Cardiac fibroblast (primary cell): ENCODE results near the gene TM4SF18.
"Not testable (repeated sequence)": the region's sequence is repeated elsewhere in the genome, so short reads cannot be mapped to it uniquely, and the experiment has no call there.

ENCODE experiments used
- DNase-seq, 2 donors: peaks; one replicate each; pipeline versions ENCODE4 v3.0.0 to v3.0.0-alpha.2; 2010; ENCODE audit warnings: low read depth in 2 of 2
- H3K4me3 ChIP-seq, 2 donors: replicated peaks in 1 of 2; 1 replicate in 1 of 2; 2 replicates in 1 of 2; pipeline ENCODE4 v1.5.1; 2011; ENCODE audit warnings: low read depth in 2 of 2, low read length in 2 of 2, mild to moderate bottlenecking in 2 of 2, moderate library complexity in 1 of 2
- TF ChIP-seq, protein P1 (sequence below): IDR thresholded peaks from one replicate; pipeline ENCODE4 v1.5.1; 2011; ENCODE audit warnings: low read depth, mild to moderate bottlenecking, low read length, inconsistent platforms

TM4SF18 gene

DNA sequence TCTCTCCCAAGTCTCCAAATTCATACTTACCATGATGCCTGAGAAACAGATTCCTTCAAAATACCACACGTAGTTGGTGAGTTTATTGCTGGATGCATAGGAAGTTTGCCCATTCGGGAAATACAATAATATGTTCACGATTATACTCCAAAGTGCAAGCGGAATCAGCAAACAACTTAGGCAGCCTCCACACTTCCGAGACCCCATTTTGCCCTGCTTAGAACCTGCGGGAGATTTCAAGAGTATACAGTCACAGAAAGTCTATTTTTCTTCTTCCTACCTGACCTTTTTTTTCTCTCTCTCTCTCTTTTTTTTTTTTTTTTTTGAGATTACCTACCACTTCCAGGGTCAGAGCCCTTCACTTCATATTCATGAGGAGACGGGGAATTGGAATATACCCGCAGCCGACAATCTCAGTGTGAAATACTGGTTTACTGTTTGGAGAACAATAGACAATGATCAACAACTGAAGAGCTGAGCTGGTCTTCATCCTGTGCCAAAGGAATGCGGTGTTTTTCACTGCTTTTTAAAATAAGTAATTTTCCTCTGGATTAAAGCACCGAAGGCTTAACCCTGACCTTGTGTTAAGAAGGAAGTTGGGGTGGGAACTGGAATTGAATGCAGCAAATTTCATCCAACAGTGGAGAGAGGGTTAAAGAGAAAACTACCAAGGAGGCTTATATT is at the start of gene TM4SF18:
Gene TM4SF18, minus strand, starts transcription at position 461 of the 684 bp plus-strand sequence. Its CDS starts 254 bp downstream, at position 207.
- TF ChIP-seq, protein P1, sequence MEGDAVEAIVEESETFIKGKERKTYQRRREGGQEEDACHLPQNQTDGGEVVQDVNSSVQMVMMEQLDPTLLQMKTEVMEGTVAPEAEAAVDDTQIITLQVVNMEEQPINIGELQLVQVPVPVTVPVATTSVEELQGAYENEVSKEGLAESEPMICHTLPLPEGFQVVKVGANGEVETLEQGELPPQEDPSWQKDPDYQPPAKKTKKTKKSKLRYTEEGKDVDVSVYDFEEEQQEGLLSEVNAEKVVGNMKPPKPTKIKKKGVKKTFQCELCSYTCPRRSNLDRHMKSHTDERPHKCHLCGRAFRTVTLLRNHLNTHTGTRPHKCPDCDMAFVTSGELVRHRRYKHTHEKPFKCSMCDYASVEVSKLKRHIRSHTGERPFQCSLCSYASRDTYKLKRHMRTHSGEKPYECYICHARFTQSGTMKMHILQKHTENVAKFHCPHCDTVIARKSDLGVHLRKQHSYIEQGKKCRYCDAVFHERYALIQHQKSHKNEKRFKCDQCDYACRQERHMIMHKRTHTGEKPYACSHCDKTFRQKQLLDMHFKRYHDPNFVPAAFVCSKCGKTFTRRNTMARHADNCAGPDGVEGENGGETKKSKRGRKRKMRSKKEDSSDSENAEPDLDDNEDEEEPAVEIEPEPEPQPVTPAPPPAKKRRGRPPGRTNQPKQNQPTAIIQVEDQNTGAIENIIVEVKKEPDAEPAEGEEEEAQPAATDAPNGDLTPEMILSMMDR: no peak
- DNase-seq: no peak
- H3K4me3 ChIP-seq: no peak within 1 kb of the TSS

- peak in 1 of 2 donors; percentile 58 for DNase-seq
- TF ChIP-seq, protein P1: no peak
- no peak overlapping the region for H3K4me3 ChIP-seq
Measured at GRCh38 chr3:149382518-149382917, 49.1 kb upstream of the TM4SF18 start.

DNA sequence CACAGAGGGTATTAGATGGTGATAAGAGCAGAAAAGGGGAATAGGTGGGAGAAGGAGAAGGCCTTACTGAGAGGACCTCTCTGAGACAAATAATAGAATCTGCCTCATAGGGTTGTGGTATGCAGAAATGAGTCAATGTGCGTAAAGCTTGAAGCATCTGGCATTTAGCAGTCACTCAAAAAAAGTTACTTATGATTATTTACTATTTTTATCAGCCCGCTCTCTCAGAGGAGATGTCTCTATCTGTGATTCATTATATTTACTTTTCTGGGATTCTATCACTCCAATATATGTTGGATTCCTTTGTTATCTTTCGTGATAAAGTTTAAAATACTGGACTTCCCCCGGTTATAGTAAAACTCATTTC is 48.6 kb upstream of the TM4SF18 start:
- DNase-seq: peak; percentile 90
- TF ChIP-seq, protein P1: no peak
- H3K4me3 ChIP-seq: no peak overlapping the region

DNA sequence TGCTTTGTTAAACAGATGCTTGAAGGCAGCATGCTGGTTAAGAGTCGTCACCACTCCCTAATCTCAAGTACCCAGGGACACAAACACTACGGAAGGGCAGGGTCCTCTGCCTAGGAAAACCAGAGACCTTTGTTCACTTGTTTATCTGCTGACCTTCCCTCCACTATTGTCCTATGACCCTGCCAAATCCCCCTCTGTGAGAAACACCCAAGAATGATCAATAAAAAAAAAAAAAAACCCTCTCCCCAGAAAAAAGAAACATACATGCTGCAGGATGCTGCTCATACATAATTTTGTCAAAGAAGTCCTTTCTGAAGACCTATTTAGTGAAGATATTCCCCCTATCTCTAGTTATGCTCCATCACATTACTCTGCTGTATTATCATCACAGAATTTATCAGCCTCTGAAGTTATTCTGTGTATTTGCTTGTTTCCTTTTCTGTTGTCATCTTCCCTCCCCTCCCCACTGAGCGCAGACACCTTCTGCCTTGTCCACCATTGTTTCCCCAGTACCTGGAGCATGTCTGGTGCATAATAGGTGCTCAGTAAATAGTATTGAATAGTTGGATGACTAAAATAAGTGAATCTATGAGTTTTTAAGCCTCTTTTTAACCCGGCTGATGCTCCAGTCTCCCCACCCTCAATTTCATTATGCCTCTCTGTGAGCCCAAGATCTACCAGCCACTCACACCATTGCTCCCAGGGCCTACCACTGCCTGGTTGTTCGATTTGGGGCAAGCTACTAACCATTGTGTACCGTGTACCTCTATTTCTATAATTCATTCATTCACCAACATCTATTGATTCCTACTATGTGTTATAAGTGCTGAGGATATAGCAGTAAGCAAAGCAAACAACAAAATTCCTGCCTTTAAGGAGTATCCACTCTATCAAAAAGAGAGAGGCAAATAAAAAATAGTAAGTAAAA is 48.0 kb upstream of the TM4SF18 start:
- TF ChIP-seq, protein P1: no peak

GRCh38 chr3:149380220-149380619 is 46.8 kb upstream of the TM4SF18 start:
- not testable (repeated sequence) for DNase-seq, H3K4me3 ChIP-seq

More for the DNA sequence above, 48.0 kb upstream of the TM4SF18 start:
- no peak overlapping the region for H3K4me3 ChIP-seq
- no peak for DNase-seq

DNA sequence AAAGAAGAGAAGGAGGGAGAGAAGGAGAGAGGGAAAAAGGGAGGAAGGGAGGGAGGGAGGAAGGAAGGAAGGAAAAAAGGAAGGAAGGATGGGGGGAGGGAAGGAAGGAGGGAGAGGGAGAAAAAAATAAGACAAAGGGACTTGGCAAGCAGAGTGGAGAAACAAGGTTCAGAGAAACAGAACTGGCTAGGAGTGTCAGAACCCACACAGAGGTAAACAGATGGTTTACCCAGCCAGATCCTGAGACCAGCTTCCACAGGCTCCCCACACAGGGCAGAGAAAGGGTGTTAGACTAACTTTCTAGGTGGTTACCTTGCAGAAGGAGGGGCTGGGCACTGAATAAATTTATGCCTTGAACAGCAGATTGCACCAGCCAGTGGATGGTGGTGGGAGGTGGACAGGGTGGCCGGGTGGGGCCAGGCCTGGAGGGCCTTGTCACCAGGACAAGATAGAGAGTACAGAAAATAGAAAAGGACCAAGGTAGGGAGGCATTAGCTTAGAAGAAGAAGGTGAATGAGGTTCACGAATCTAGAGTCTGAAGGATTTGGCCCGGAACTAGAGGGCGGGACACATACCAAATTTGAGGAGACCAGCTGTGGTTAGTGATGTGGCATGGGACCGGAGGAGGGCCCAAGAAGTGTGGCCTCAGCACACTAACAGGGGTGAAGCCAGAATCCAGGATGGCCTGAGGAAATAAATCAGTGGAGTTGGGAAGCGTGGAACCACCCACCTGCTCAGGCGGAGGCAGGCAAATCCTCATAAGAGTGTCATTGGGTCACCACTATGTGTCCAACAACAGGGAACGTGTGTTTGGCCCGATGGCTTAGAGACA is 45.3 kb upstream of the TM4SF18 start:
- H3K4me3 ChIP-seq: no peak overlapping the region
- no peak for DNase-seq
- TF ChIP-seq, protein P1: no peak
